Mesenchymal stem cell (in vitro differentiated cells and primary cell): Measurements from ENCODE around the gene THBS3.

ENCODE experiments used
- DNase-seq: peaks from one replicate; pipeline ENCODE4 v3.0.0-alpha.2; 2013
- H2AFZ ChIP-seq: one replicate; pipeline ENCODE4 v1.6.1; 2013; ENCODE audit warnings: low read depth, mild to moderate bottlenecking, control low read depth, inconsistent platforms, low read length, moderate library complexity
- H2AK5ac ChIP-seq: 2 replicates; pipeline ENCODE4 v1.6.1; 2013; ENCODE audit warnings: low read length, moderate library complexity, mild to moderate bottlenecking, inconsistent platforms; ENCODE audit not compliant: severe bottlenecking
- H2BK120ac ChIP-seq: one replicate; pipeline ENCODE4 v1.6.1; 2013; ENCODE audit warnings: low read depth, mild to moderate bottlenecking, inconsistent platforms, low read length, moderate library complexity
- H2BK12ac ChIP-seq, 2 experiments: one replicate each; pipeline ENCODE4 v1.6.1; 2013; ENCODE audit warnings: inconsistent platforms in 2 of 2, low read length in 2 of 2, mild to moderate bottlenecking in 2 of 2, moderate library complexity in 2 of 2, control low read depth in 1 of 2
- H2BK15ac ChIP-seq: one replicate; pipeline ENCODE4 v1.6.1; 2013; ENCODE audit warnings: mild to moderate bottlenecking, low read depth, inconsistent platforms; ENCODE audit not compliant: poor library complexity, severe bottlenecking
- H2BK5ac ChIP-seq: 2 replicates; pipeline ENCODE4 v1.6.1; 2013; ENCODE audit warnings: low read depth, mild to moderate bottlenecking, low read length, control low read depth, inconsistent platforms; ENCODE audit not compliant: poor library complexity, severe bottlenecking
- H3K14ac ChIP-seq, 2 experiments: one replicate each; pipeline ENCODE4 v1.6.1; 2013; ENCODE audit warnings: inconsistent platforms in 2 of 2, low read length in 2 of 2, control low read depth in 1 of 2, mild to moderate bottlenecking in 1 of 2, moderate library complexity in 1 of 2
- H3K18ac ChIP-seq, 2 experiments: one replicate each; pipeline ENCODE4 v1.6.1; 2013; ENCODE audit warnings: inconsistent platforms in 2 of 2, low read length in 2 of 2, control low read depth in 1 of 2, low read depth in 1 of 2, mild to moderate bottlenecking in 1 of 2
- H3K23ac ChIP-seq, 2 experiments: one replicate each; pipeline ENCODE4 v1.6.1; 2013; ENCODE audit warnings: inconsistent platforms in 2 of 2, low read length in 2 of 2, mild to moderate bottlenecking in 2 of 2, moderate library complexity in 2 of 2, control low read depth in 1 of 2
- H3K27ac ChIP-seq: 2 replicates; pipeline ENCODE4 v1.5.1; 2013; ENCODE audit warnings: mild to moderate bottlenecking, moderate library complexity, low read length, control low read depth, inconsistent platforms; ENCODE audit not compliant: poor library complexity, severe bottlenecking
- H3K27me3 ChIP-seq, 2 experiments: 2 replicates each; pipeline versions ENCODE4 v1.6.1 to v1.7.0; 2013; ENCODE audit warnings: low read length in 2 of 2, mild to moderate bottlenecking in 2 of 2, moderate library complexity in 2 of 2, control low read depth in 1 of 2, inconsistent platforms in 1 of 2; ENCODE audit not compliant: control insufficient read depth in 1 of 2, insufficient read depth in 1 of 2
- H3K36me3 ChIP-seq, 2 experiments: 2 replicates each; pipeline versions ENCODE4 v1.6.1 to v1.7.0; 2013; ENCODE audit warnings: low read length in 2 of 2, control low read depth in 1 of 2, inconsistent platforms in 1 of 2, low read depth in 1 of 2, mild to moderate bottlenecking in 1 of 2; ENCODE audit not compliant: insufficient read depth in 2 of 2, control insufficient read depth in 1 of 2
- H3K4ac ChIP-seq, 2 experiments: one replicate each; pipeline ENCODE4 v1.6.1; 2013; ENCODE audit warnings: inconsistent platforms in 2 of 2, low read length in 2 of 2, mild to moderate bottlenecking in 2 of 2, moderate library complexity in 2 of 2, control low read depth in 1 of 2, low read depth in 1 of 2
- H3K4me1 ChIP-seq: 2 replicates; pipeline ENCODE4 v1.6.1; 2013; ENCODE audit warnings: low read depth, low read length, control low read depth; ENCODE audit not compliant: control insufficient read depth, insufficient read depth
- H3K4me2 ChIP-seq: 2 replicates; pipeline ENCODE4 v1.6.1; 2013; ENCODE audit warnings: low read length, mild to moderate bottlenecking, inconsistent platforms; ENCODE audit not compliant: poor library complexity, severe bottlenecking
- H3K4me3 ChIP-seq, 2 experiments: 2 replicates each; pipeline versions ENCODE4 v1.5.1 to v1.7.0; 2013; ENCODE audit warnings: low read length in 2 of 2, mild to moderate bottlenecking in 2 of 2, control low read depth in 1 of 2, low read depth in 1 of 2; ENCODE audit not compliant: insufficient read depth in 1 of 2
- H3K79me1 ChIP-seq: replicated peaks from 2 replicates; pipeline ENCODE4 v1.6.1; 2013; ENCODE audit warnings: mild to moderate bottlenecking, control low read depth, low read length, inconsistent platforms; ENCODE audit not compliant: poor library complexity, severe bottlenecking
- H3K9ac ChIP-seq: 2 replicates; pipeline ENCODE4 v1.7.0; 2013; ENCODE audit warnings: mild to moderate bottlenecking, low read length, moderate library complexity
- H3K9me3 ChIP-seq: 2 replicates; pipeline ENCODE4 v1.7.0; 2013; ENCODE audit warnings: mild to moderate bottlenecking, low read length; ENCODE audit not compliant: control insufficient read depth
- H4K8ac ChIP-seq: one replicate; pipeline ENCODE4 v1.6.1; 2013; ENCODE audit warnings: inconsistent platforms, mild to moderate bottlenecking, low read length, moderate library complexity
- H4K91ac ChIP-seq: one replicate; pipeline ENCODE4 v1.6.1; 2013; ENCODE audit warnings: mild to moderate bottlenecking, low read length, inconsistent platforms
- WGBS: methylation state at CpG from one replicate; pipeline ENCODE4 v1.1.7; 2013; ENCODE audit warnings: mixed read lengths; 5-methylcytosine and 5-hydroxymethylcytosine counted together

Gene THBS3

DNA sequence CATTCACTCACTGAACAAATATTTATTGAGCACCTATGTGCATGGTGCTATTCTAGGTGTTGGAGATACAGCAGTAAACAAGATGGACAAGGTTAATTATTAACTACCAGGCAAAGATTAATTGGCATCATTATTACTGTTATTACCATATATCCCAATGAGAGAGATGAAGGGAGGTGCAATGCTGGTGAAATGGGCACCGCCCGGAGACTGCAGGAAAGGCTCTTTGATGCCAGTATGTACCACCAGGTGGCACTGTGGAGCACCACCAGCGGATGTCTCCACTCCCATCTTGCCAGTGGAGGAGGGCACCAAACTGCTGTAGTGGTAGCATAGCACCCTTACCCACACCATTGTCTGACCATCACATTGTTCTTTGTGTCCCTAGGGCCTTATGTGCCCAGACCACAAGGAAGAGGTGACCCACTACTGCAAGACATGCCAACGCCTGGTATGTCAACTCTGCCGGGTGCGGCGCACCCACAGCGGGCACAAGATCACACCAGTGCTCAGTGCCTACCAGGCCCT is 31.1 kb downstream of the THBS3 start:
- Histone ChIP-seq H2BK12ac (peak overlapping the region; percentile 6 to 33), H3K27me3 (no peaks in the 10 kb centered on the region), H2BK120ac (no peak overlapping the region), H3K79me1 (peaks cover 14% of the 10 kb centered on the region), H3K4ac (peak overlapping the region in 1 of 2 experiments; percentile 5), H3K4me2 (no peak overlapping the region), H2AFZ (no peak overlapping the region), H3K18ac (peak overlapping the region in 1 of 2 experiments; percentile 28), H3K27ac (no peak overlapping the region), H3K23ac (no peak overlapping the region), H3K4me1 (peaks cover 26% of the 10 kb centered on the region), H4K91ac (peak overlapping the region; percentile 52), H2BK5ac (no peak overlapping the region), H3K9ac (peak overlapping the region; percentile 27), H3K4me3 (no peak overlapping the region), H2BK15ac (no peak overlapping the region), H3K9me3 (no peaks in the 10 kb centered on the region), H3K14ac (no peak overlapping the region), H4K8ac (peak overlapping the region; percentile 81), H3K36me3 (peaks cover 37 to 47% of the 10 kb centered on the region in 2 experiments), H2AK5ac (peak overlapping the region; percentile 20)
- DNase-seq: peak; percentile 70
- WGBS: 64% methylated on average over 8 of the region's 8 CpGs

DNA sequence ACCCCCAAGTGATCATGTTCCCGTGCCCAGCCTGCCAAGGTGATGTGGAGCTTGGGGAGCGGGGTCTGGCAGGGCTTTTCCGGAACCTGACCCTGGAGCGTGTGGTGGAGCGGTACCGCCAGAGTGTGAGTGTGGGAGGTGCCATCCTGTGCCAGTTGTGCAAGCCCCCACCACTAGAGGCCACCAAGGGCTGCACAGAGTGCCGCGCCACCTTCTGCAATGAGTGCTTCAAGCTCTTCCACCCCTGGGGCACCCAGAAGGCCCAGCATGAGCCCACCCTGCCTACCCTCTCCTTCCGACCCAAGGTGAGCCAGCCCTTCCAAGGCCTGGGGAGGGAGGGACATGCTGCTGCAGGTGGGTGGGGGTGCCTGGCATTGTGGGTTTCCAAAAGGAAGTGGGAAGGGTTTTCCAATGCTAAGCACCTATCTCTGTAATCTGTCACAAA is 31.7 kb downstream of the THBS3 start:
- Histone ChIP-seq H3K4me2 (no peak overlapping the region), H3K4ac (no peak overlapping the region), H2AFZ (no peak overlapping the region), H3K9me3 (no peaks in the 10 kb centered on the region), H2BK120ac (no peak overlapping the region), H3K23ac (no peak overlapping the region), H2BK12ac (no peak overlapping the region), H2BK15ac (no peak overlapping the region), H4K91ac (no peak overlapping the region), H3K27ac (no peak overlapping the region), H3K18ac (no peak overlapping the region), H2BK5ac (no peak overlapping the region), H3K4me1 (peaks cover 26% of the 10 kb centered on the region), H3K79me1 (peaks cover 15% of the 10 kb centered on the region), H3K27me3 (no peaks in the 10 kb centered on the region), H3K9ac (no peak overlapping the region), H3K4me3 (no peak overlapping the region), H4K8ac (no peak overlapping the region), H3K36me3 (peaks cover 38 to 46% of the 10 kb centered on the region in 2 experiments), H3K14ac (no peak overlapping the region), H2AK5ac (no peak overlapping the region)
- 94% methylated on average over 6 of the region's 9 CpGs for WGBS
- DNase-seq: no peak

DNA sequence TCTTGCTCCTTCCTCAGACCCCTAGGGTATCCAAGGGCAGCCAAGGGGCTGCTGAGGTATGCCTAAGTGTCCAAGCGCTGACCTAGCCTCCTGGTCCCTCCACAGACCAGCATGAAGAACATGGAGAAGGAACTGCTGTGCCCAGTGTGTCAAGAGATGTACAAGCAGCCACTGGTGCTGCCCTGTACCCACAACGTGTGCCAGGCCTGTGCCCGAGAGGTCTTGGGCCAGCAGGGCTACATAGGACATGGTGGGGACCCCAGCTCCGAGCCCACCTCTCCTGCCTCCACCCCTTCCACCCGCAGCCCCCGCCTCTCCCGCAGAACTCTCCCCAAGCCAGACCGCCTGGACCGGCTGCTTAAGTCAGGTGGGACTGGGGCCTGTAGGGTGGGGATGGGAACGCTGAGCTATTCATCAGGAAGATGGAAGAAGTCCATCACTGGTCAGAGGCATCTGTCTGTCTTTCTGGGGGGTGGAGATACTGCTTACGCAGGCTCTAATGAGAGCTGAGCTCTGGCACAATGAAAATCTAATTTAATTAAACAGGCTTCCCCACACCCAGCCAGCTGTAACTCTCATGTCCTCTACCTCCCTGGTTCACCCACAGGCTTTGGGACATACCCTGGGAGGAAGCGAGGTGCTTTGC is 32.3 kb downstream of the THBS3 start:
- Histone ChIP-seq H3K79me1 (peaks cover 19% of the 10 kb centered on the region), H3K36me3 (peaks cover 43 to 51% of the 10 kb centered on the region in 2 experiments), H3K4me1 (peaks cover 26% of the 10 kb centered on the region), H3K18ac (no peak overlapping the region), H2BK12ac (no peak overlapping the region), H3K27ac (no peak overlapping the region), H4K8ac (no peak overlapping the region), H3K14ac (no peak overlapping the region), H3K4me3 (peak overlapping the region in 1 of 2 experiments; percentile 96), H2BK15ac (no peak overlapping the region), H2BK5ac (no peak overlapping the region), H2BK120ac (no peak overlapping the region), H2AFZ (no peak overlapping the region), H3K9ac (peak overlapping the region; percentile 96), H3K9me3 (no peaks in the 10 kb centered on the region), H2AK5ac (no peak overlapping the region), H3K23ac (peak overlapping the region in 1 of 2 experiments; percentile 68), H3K4ac (peak overlapping the region in 1 of 2 experiments; percentile 1), H3K4me2 (peak overlapping the region; percentile 72), H3K27me3 (no peaks in the 10 kb centered on the region), H4K91ac (peak overlapping the region; percentile 56)
- DNase-seq: no peak
- 98% methylated on average over 5 of the region's 12 CpGs for WGBS
